K562 (cell line): Measurements from ENCODE around the gene NUP214. TPM values are rescaled to one million over a fixed set of nuclear protein-coding genes. Genes with fewer than 3 reads are reported as not detected.

Experiments
- ATAC-seq: fragments of 200-7000 bp; cut with Tn5 transposase; 3 replicates; pipeline ENCODE4 v1.9.1; 2020; ENCODE audit warnings: moderate library complexity
- BruUV-seq: library from RNA; stranded (reverse); fragments of 400-500 nt; replicated peaks from 2 replicates; lab custom pipeline; 2021; lab: Mats Ljungman, UMichigan
- CTCF ChIA-PET: fragments of 300-600 bp; formaldehyde crosslinking; extraction: SDS; loops from one replicate; lab custom pipeline; 2021; ENCODE audit warnings: low intra/inter-chr PET ratio; lab: Yijun Ruan, JAX
- POLR2A ChIA-PET: fragments of 300-600, 350-650 bp; sonication (Branson Sonifier 250); formaldehyde crosslinking; extraction: SDS; loops from one replicate; lab custom pipeline; 2021; ENCODE audit warnings: antibody characterized with exemption, inconsistent platforms; lab: Yijun Ruan, JAX
- DNase-seq, 4 experiments: peaks; one replicate each; pipeline versions ENCODE4 v3.0.0 to v3.0.0-alpha.2; 2011 to 2018; ENCODE audit warnings: low spot score in 3 of 4, mixed read lengths in 3 of 4; ENCODE audit errors: extremely low read depth in 1 of 4
- FAIRE-seq: peaks from 2 replicates; lab custom pipeline; 2011; peaks lifted over from hg19 to GRCh38; lab: Jason Lieb, UNC
- H2AFZ ChIP-seq: 2 replicates; pipeline ENCODE4 v1.6.0; 2011; ENCODE audit warnings: low read depth, low read length, control low read depth, inconsistent platforms
- H3K27ac ChIP-seq: fragments of 200-600 bp; 3 replicates; pipeline ENCODE4 v1.8.0; 2011; ENCODE audit warnings: low read depth, mild to moderate bottlenecking, control low read depth, inconsistent platforms, low read length, moderate library complexity, mixed read lengths; ENCODE audit errors: extremely low read depth
- H3K27me3 ChIP-seq, 2 experiments: fragments of 300-600 bp in 1 of 2; 2 replicates in 1 of 2; 3 replicates in 1 of 2; pipeline versions ENCODE4 v1.6.0 to v1.8.0; 2011; ENCODE audit warnings: inconsistent platforms in 2 of 2, low read length in 2 of 2, mild to moderate bottlenecking in 1 of 2, mixed read lengths in 1 of 2, moderate library complexity in 1 of 2; ENCODE audit not compliant: control insufficient read depth in 2 of 2, insufficient read depth in 2 of 2
- H3K36me3 ChIP-seq: fragments of 300-600 bp; 3 replicates; pipeline ENCODE4 v1.8.0; 2011; ENCODE audit warnings: mild to moderate bottlenecking, low read length, inconsistent platforms; ENCODE audit not compliant: control insufficient read depth, insufficient read depth
- H3K4me1 ChIP-seq, 2 experiments: fragments of 200-600 bp in 1 of 2; replicated peaks in 1 of 2; 2 replicates in 1 of 2; 3 replicates in 1 of 2; pipeline versions ENCODE4 v1.5.1 to v1.8.0; 2011; ENCODE audit warnings: inconsistent platforms in 2 of 2, low read length in 2 of 2, mild to moderate bottlenecking in 1 of 2, mixed read lengths in 1 of 2, moderate library complexity in 1 of 2; ENCODE audit not compliant: control insufficient read depth in 2 of 2, insufficient read depth in 2 of 2
- H3K4me2 ChIP-seq: 2 replicates; pipeline ENCODE4 v1.6.1; 2011; ENCODE audit warnings: low read length, control low read depth, inconsistent platforms, mixed read lengths; ENCODE audit not compliant: insufficient read depth
- H3K4me3 ChIP-seq: fragments of 200-600 bp; sonication (generic), shearing (Covaris generic); 2 replicates; pipeline ENCODE4 v1.5.1; 2016; ENCODE audit warnings: control low read depth, inconsistent platforms
- H3K79me2 ChIP-seq: fragments of 200-600 bp; 3 replicates; pipeline ENCODE4 v1.8.0; 2011; ENCODE audit warnings: low read length, inconsistent platforms; ENCODE audit not compliant: control insufficient read depth, insufficient read depth
- H3K9ac ChIP-seq, 2 experiments: 2 replicates each; pipeline versions ENCODE4 v1.6.0 to v1.6.1; 2011; ENCODE audit warnings: low read depth in 2 of 2, low read length in 2 of 2, control low read depth in 1 of 2, inconsistent platforms in 1 of 2, mild to moderate bottlenecking in 1 of 2, mixed read lengths in 1 of 2; ENCODE audit not compliant: insufficient read depth in 1 of 2
- H3K9me1 ChIP-seq: one replicate; pipeline ENCODE4 v1.6.0; 2011; ENCODE audit warnings: inconsistent platforms, mild to moderate bottlenecking, low read length, moderate library complexity; ENCODE audit not compliant: control insufficient read depth, insufficient read depth
- H3K9me3 ChIP-seq: replicated peaks from 2 replicates; pipeline ENCODE4 v1.5.1; 2011; ENCODE audit warnings: low read depth, low read length, inconsistent platforms; ENCODE audit not compliant: control insufficient read depth, insufficient read depth
- H4K20me1 ChIP-seq: replicated peaks from 2 replicates; pipeline ENCODE4 v1.6.1; 2011; ENCODE audit warnings: low read length, inconsistent platforms, mixed read lengths; ENCODE audit not compliant: control insufficient read depth, insufficient read depth
- EWSR1 ChIP-seq: fragments of 450-650 bp; IDR thresholded peaks from 2 replicates; pipeline ENCODE4 v1.6.1; 2018; ENCODE audit warnings: borderline replicate concordance, mild to moderate bottlenecking, low read depth, moderate library complexity; ENCODE audit not compliant: partially characterized antibody
- HMGXB4 ChIP-seq: sonication (generic); formaldehyde crosslinking; IDR thresholded peaks from 2 replicates; pipeline ENCODE4 v1.8.1; 2023; ENCODE audit warnings: mild to moderate bottlenecking, missing genetic modification reagents
- TCF7 ChIP-seq: sonication (generic); IDR thresholded peaks from 2 replicates; pipeline ENCODE4 v1.6.1; 2016; ENCODE audit warnings: antibody characterized with exemption, borderline replicate concordance
- VEZF1 ChIP-seq: fragments of 200-800 bp; sonication (Bioruptor generic); IDR thresholded peaks from 2 replicates; pipeline ENCODE4 v1.6.1; 2017; ENCODE audit warnings: missing genetic modification characterization, missing compliant biosample characterization
- WGBS: fragments of 100-300 bp; shearing (Covaris generic); methylation state at CpG from one replicate; pipeline ENCODE4 v1.1.6; 2016; ENCODE audit warnings: low coverage, mixed read lengths; ENCODE audit not compliant: insufficient coverage; ENCODE audit errors: missing lambda C conversion rate; 5-methylcytosine and 5-hydroxymethylcytosine counted together
- in situ Hi-C: fragments of 300-500 bp; cut with MboI; formaldehyde crosslinking; loops from 4 replicates; pipeline ENCODE4 v1.15.0; 2018; ENCODE audit warnings: inconsistent platforms, mixed read lengths
- intact Hi-C: fragments of 100-400 bp; cut with micrococcal nuclease; formaldehyde crosslinking; loops from 2 replicates; pipeline ENCODE4 v1.14.2; 2022
- polyA plus RNA-seq, 8 experiments: library from polyadenylated mRNA; depleted of rRNA in 4 of 8; stranded (reverse) in 5 of 8; unstranded in 3 of 8; fragments of >200 nt; fragmentation: Nextera tagmentation in 2 of 8; fragmentation: Illumina TruSeq in 1 of 8; extraction: Ambion mirVana in 2 of 8; extraction: Trizol in 1 of 8; gene quantifications; 2 replicates each; pipeline versions ENCODE4 v1.2.1 to v1.2.3, GENCODE V29; 2011 to 2014; ENCODE audit warnings: inconsistent platforms in 1 of 8, missing spikeins in 1 of 8
- total RNA-seq, 7 experiments: library from RNA; depleted of rRNA in 6 of 7; stranded (reverse); fragments of >200 nt in 6 of 7; fragmentation: Illumina TruSeq in 2 of 7; extraction: Trizol in 2 of 7; gene quantifications; 2 replicates each; pipeline versions ENCODE4 v1.2.1 to v1.2.3, GENCODE V29; 2011 to 2021; ENCODE audit warnings: low replicate concordance in 1 of 7

Gene NUP214
- total and polyA plus RNA-seq, 9 of the 15 experiments (the other 6 are each of a cell fraction or from before 2014, with no cell fraction given), result 56.9 to 332 (median 97.1) TPM

DNA sequence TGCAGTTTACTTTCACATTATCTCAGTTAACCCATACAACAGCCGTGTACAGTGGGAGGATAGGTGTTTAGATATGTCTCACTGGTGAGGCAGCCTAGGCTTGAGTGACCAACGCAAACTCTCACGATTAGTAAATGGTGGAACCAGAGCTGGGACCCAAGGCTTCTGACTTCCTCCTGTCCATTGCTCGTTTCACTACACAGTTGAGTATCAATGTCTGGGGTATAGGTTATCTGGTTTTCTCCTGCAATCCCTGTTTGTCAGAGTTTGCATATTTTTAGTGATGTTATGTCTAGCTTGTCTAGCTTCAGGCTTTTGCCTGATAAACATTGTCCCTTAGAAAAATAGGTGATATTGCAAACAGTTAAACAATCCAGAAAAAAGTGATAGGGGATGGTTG lies 62.6 kb downstream of the NUP214 start:
- FAIRE-seq, result no peak
- WGBS, result 88% methylated on average over 4 of the region's 4 CpGs
- intact Hi-C loops (no loop called here), in situ Hi-C loops (no loop called here)
- Histone ChIP-seq H3K4me3 (no peak overlapping the region), H3K9me3 (no peaks in the 10 kb centered on the region), H3K27me3 (no peaks in the 10 kb centered on the region), H3K27ac (no peak overlapping the region), H3K9ac (no peak overlapping the region), H3K9me1 (no peaks in the 10 kb centered on the region), H3K79me2 (0 out of 3 replicates have a peak, but pooled peaks cover 4% of the 10 kb centered on the region), H3K4me1 (no peaks in the 10 kb centered on the region), H3K4me2 (no peak overlapping the region)
- DNase-seq, result no peak
- ATAC-seq, result 0 out of 3 replicates have a peak, but pooled peaks have one; percentile 3
- no TSS peak for BruUV-seq
- no peak for TF ChIP-seq EWSR1
- no peak for TF ChIP-seq TCF7
- TF ChIP-seq VEZF1, result no peak
- 0 out of 2 replicates have a peak, but pooled peaks have one; percentile 52 for TF ChIP-seq HMGXB4 (CRISPR knock-in tag)
- TF ChIP-seq, all 486 proteins: peak for 1
- Histone ChIP-seq H2AFZ (no peak overlapping the region), H4K20me1 (no peaks in the 10 kb centered on the region), H3K36me3 (peaks cover 91% of the 10 kb centered on the region)
- CTCF ChIA-PET, result interaction anchor here (0.6 kb wide), 1 partner anchor 218 kb away, joined by 3 read pairs; no protein-coding TSS in a partner anchor
- POLR2A ChIA-PET, result interaction anchor here (0.8 to 17.8 kb wide), 7 partner anchors 8 to 31 kb away, joined by 3 to 264 read pairs (median 6); no protein-coding TSS in a partner anchor
